CD8-positive, alpha-beta memory T cell (primary cell): ENCODE results near the gene TCEAL8. TPM values are rescaled to one million over a fixed set of nuclear protein-coding genes. Genes with fewer than 3 reads are reported as not detected.
"Not testable (repeated sequence)": the region's sequence is repeated elsewhere in the genome, so short reads cannot be mapped to it uniquely, and the experiment has no call there.

Experiments used
- CTCF ChIA-PET: fragments of 350-600 bp; sonication (Branson Sonifier 250); formaldehyde crosslinking; loops from one replicate; lab custom pipeline; 2021; ENCODE audit warnings: antibody characterized with exemption; lab: Charles Lee
- POLR2A ChIA-PET: fragments of 350-600 bp; sonication (Branson Sonifier 250); formaldehyde crosslinking; loops from one replicate; lab custom pipeline; 2021; ENCODE audit warnings: antibody characterized with exemption; lab: Charles Lee
- DNase-seq, 5 donors: peaks; one replicate each; pipeline versions ENCODE4 v3.0.0 to v3.0.0-alpha.2; 2020 to 2022; ENCODE audit warnings: mixed read lengths in 1 of 5
- H3K27ac ChIP-seq: one replicate; pipeline ENCODE4 v1.7.0; 2013; ENCODE audit warnings: low read depth, mild to moderate bottlenecking, low read length, moderate library complexity
- H3K27me3 ChIP-seq: 2 replicates; pipeline ENCODE4 v1.7.0; 2013; ENCODE audit warnings: low read length, mild to moderate bottlenecking; ENCODE audit not compliant: insufficient read depth, poor library complexity, severe bottlenecking
- H3K36me3 ChIP-seq: 2 replicates; pipeline ENCODE4 v1.7.0; 2013; ENCODE audit warnings: mild to moderate bottlenecking, low read length, moderate library complexity; ENCODE audit not compliant: insufficient read depth
- H3K4me1 ChIP-seq: 2 replicates; pipeline ENCODE4 v1.7.0; 2013; ENCODE audit warnings: mild to moderate bottlenecking, low read length, moderate library complexity; ENCODE audit not compliant: insufficient read depth
- H3K4me3 ChIP-seq: 2 replicates; pipeline ENCODE4 v1.7.0; 2013; ENCODE audit warnings: mild to moderate bottlenecking, low read length
- H3K9me3 ChIP-seq: 2 replicates; pipeline ENCODE4 v1.7.0; 2013; ENCODE audit warnings: mild to moderate bottlenecking, low read length
- H3K27ac Mint-ChIP-seq, 8 donors: one replicate each; pipeline ENCODE4 v1.8.0; 2020 to 2021; ENCODE audit warnings: mixed read lengths in 8 of 8, mild to moderate bottlenecking in 6 of 8, inconsistent platforms in 3 of 8, moderate library complexity in 3 of 8
- H3K27me3 Mint-ChIP-seq, 2 donors: one replicate each; pipeline ENCODE4 v1.8.0; 2020 to 2021; ENCODE audit warnings: mixed read lengths in 2 of 2, mild to moderate bottlenecking in 1 of 2, moderate library complexity in 1 of 2
- H3K36me3 Mint-ChIP-seq, 3 donors: one replicate each; pipeline ENCODE4 v1.8.0; 2020 to 2021; ENCODE audit warnings: mixed read lengths in 3 of 3, inconsistent platforms in 1 of 3, mild to moderate bottlenecking in 1 of 3
- H3K4me1 Mint-ChIP-seq, 3 donors: one replicate each; pipeline ENCODE4 v1.8.0; 2020 to 2021; ENCODE audit warnings: mixed read lengths in 3 of 3, inconsistent platforms in 1 of 3, mild to moderate bottlenecking in 1 of 3
- H3K4me3 Mint-ChIP-seq, 7 donors: one replicate each; pipeline ENCODE4 v1.8.0; 2020 to 2021; ENCODE audit warnings: mixed read lengths in 7 of 7, mild to moderate bottlenecking in 6 of 7, moderate library complexity in 4 of 7, inconsistent platforms in 2 of 7
- H3K9me3 Mint-ChIP-seq, 5 donors: one replicate each; pipeline ENCODE4 v1.8.0; 2020 to 2022; ENCODE audit warnings: mixed read lengths in 5 of 5, mild to moderate bottlenecking in 3 of 5, moderate library complexity in 2 of 5, inconsistent platforms in 1 of 5
- polyA plus RNA-seq: library from polyadenylated mRNA; unstranded; fragments of 300-500 nt; fragmentation: Illumina TruSeq; gene quantifications from one replicate; pipeline ENCODE4 v1.2.3, GENCODE V29; 2021
- total RNA-seq, 2 experiments: library from RNA; stranded (reverse); gene quantifications; one replicate each; pipeline ENCODE4 v1.2.3, GENCODE V29; 2021

Gene TCEAL8
- total and polyA plus RNA-seq, 3 experiments from 2014 or later = 25.7 to 56.3 (median 26.4) TPM

DNA sequence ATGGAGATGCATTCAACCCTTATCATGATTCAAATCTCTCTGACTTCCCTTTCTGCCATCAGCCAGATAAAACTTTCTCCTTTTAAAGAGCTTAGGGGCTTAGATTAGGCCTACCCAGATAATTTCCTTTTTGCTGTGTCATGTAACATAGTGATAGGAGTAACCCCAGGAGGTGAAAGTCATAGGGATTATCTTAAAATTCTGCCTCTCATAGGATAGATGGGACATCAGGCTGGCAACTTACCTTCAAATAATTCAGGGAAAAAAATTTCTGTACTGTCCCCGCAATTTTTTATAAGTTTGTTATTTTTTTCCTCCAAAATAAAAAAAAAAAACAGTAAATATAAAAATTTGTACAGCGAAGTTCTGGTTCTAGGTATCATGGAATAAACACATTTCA, 19.3 kb downstream of the TCEAL8 start:
- H3K27ac Mint-ChIP-seq, H3K9me3 Mint-ChIP-seq, DNase-seq, CTCF ChIA-PET, POLR2A ChIA-PET, H3K36me3 Mint-ChIP-seq, H3K4me1 ChIP-seq, H3K36me3 ChIP-seq, H3K27me3 ChIP-seq, H3K9me3 ChIP-seq, H3K27ac ChIP-seq, H3K4me3 ChIP-seq, H3K4me1 Mint-ChIP-seq, H3K4me3 Mint-ChIP-seq: not testable (repeated sequence)
- H3K27me3 Mint-ChIP-seq = peaks cover 0 to 13% of the 10 kb centered on the region in 2 donors

DNA sequence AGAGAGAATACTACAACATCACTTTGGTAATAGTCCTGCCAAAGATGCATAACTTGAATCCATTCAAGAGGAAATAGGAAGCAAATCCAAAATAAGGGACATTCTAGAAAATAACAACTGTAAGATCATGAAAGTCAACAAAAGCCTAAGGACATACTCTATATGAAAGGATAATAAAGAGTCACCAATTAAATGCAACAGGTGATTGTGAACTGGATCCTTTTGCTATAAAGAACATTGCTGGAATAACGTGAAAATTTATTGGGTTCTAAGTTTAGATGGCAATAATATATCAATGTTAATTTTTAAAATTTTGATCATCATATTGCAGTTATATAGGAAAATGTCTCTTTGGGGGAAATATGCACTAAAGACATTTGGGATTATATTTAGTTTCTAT, 20.1 kb downstream of the TCEAL8 start:
- Histone ChIP-seq H3K27me3 (no peaks in the 10 kb centered on the region), H3K36me3 (no peaks in the 10 kb centered on the region)
- H3K4me1 Mint-ChIP-seq = no peaks in the 10 kb centered on the region

GRCh38 chrX:103233263-103233662, 21.7 kb downstream of the TCEAL8 start:
- H3K4me3 ChIP-seq = no peak overlapping the region
- Mint-ChIP-seq H3K4me1 (no peaks in the 10 kb centered on the region), H3K36me3 (no peaks in the 10 kb centered on the region), H3K4me3 (no peak overlapping the region), H3K27me3 (peaks cover 3 to 13% of the 10 kb centered on the region in 2 donors), H3K27ac (no peak overlapping the region), H3K9me3 (no peaks in the 10 kb centered on the region)
- H3K9me3 ChIP-seq = no peaks in the 10 kb centered on the region
- H3K4me1 ChIP-seq = no peaks in the 10 kb centered on the region
- POLR2A ChIA-PET = no interaction called here
- H3K36me3 ChIP-seq = no peaks in the 10 kb centered on the region
- H3K27ac ChIP-seq = no peak overlapping the region
- no peaks in the 10 kb centered on the region for H3K27me3 ChIP-seq
- DNase-seq = no peak
- CTCF ChIA-PET = no interaction called here

More for the DNA sequence above, 20.1 kb downstream of the TCEAL8 start:
- H3K4me1 ChIP-seq = no peaks in the 10 kb centered on the region
- H3K9me3 ChIP-seq = no peaks in the 10 kb centered on the region
- DNase-seq = no peak
- no peaks in the 10 kb centered on the region for H3K36me3 Mint-ChIP-seq
- H3K27ac ChIP-seq = no peak overlapping the region
- H3K27me3 Mint-ChIP-seq = peaks cover 2 to 13% of the 10 kb centered on the region in 2 donors
- no peaks in the 10 kb centered on the region for H3K9me3 Mint-ChIP-seq
- H3K4me3 ChIP-seq = no peak overlapping the region
- CTCF ChIA-PET = no interaction called here
- no peak overlapping the region for H3K27ac Mint-ChIP-seq
- POLR2A ChIA-PET = no interaction called here
- no peak overlapping the region for H3K4me3 Mint-ChIP-seq

- H3K27ac Mint-ChIP-seq, DNase-seq, H3K4me1 Mint-ChIP-seq, H3K27ac ChIP-seq, H3K4me1 ChIP-seq, H3K9me3 ChIP-seq, POLR2A ChIA-PET, H3K27me3 ChIP-seq, H3K36me3 ChIP-seq, CTCF ChIA-PET, H3K4me3 Mint-ChIP-seq, H3K36me3 Mint-ChIP-seq, H3K9me3 Mint-ChIP-seq, H3K4me3 ChIP-seq: not testable (repeated sequence)
- peaks cover 4 to 26% of the 10 kb centered on the region in 2 donors for H3K27me3 Mint-ChIP-seq
Measured at GRCh38 chrX:103225918-103226317, 29.0 kb downstream of the TCEAL8 start.

- POLR2A ChIA-PET = no interaction called here
- Mint-ChIP-seq H3K27ac (no peak overlapping the region), H3K27me3 (peaks cover 10 to 31% of the 10 kb centered on the region in 2 donors), H3K9me3 (no peaks in the 10 kb centered on the region), H3K4me1 (peaks cover 2 to 11% (median 5%) of the 10 kb centered on the region in 3 donors), H3K36me3 (peaks cover 0 to 10% (median 3%) of the 10 kb centered on the region in 3 donors), H3K4me3 (no peak overlapping the region)
- DNase-seq = no peak
- Histone ChIP-seq H3K27ac (no peak overlapping the region), H3K4me3 (no peak overlapping the region), H3K27me3 (no peaks in the 10 kb centered on the region), H3K36me3 (no peaks in the 10 kb centered on the region), H3K4me1 (no peaks in the 10 kb centered on the region), H3K9me3 (no peaks in the 10 kb centered on the region)
- CTCF ChIA-PET = no interaction called here
Measured at GRCh38 chrX:103220511-103221323, 34.2 kb downstream of the TCEAL8 start.

- POLR2A ChIA-PET = interaction anchor here (0.8 to 1.0 kb wide), 2 partner anchors 33 to 40 kb away, joined by 3 to 4 read pairs; partner anchors contain the start of gene TCEAL8
- H3K9me3 Mint-ChIP-seq = no peaks in the 10 kb centered on the region
- peak overlapping the region; percentile 70 to 90 (median 77) for H3K4me3 Mint-ChIP-seq
- peak; percentile 6 to 70 (median 44) for DNase-seq
- H3K4me3 ChIP-seq = peak overlapping the region; percentile 53
- H3K36me3 Mint-ChIP-seq = peaks cover 0 to 10% (median 3%) of the 10 kb centered on the region in 3 donors
- CTCF ChIA-PET = no interaction called here
- no peaks in the 10 kb centered on the region for H3K27me3 ChIP-seq
- H3K27me3 Mint-ChIP-seq = peaks cover 8 to 12% of the 10 kb centered on the region in 2 donors
- peaks cover 5 to 19% (median 11%) of the 10 kb centered on the region in 3 donors for H3K4me1 Mint-ChIP-seq
- peak overlapping the region in 7 of 8 donors; percentile 33 to 90 (median 68) for H3K27ac Mint-ChIP-seq
- peaks cover 4% of the 10 kb centered on the region for H3K4me1 ChIP-seq
- no peaks in the 10 kb centered on the region for H3K9me3 ChIP-seq
- no peaks in the 10 kb centered on the region for H3K36me3 ChIP-seq
- H3K27ac ChIP-seq = peak overlapping the region; percentile 86
Measured at GRCh38 chrX:103215425-103215991, 39.4 kb downstream of the TCEAL8 start.

DNA sequence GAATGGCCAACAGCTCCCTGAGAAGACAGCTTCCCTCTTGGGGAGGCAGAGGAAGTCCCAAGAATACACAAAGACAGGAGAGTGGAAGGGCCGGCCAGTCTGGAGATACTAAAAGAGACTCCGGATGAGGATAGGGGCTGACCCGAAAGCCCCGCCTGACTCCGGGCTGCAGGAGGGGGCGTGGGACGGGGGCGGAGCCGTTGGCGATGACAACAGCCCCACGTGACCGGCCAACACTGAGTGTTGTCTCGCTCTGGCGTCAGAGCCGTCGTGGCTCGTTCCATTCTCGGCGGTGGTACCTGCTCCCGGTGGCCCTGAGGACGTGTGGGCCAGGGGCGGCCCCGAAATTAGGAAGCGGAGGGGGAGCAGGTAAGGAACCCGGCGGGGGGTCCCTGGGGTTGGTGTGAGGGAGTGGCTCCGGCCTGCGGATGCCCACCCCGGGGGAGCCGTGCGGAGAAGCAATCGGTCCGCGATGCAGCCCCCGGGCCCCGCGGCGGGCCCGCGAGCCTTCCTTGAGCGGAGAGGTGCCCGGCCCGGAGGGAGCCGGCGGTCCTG, 40.0 kb downstream of the TCEAL8 start, which contains the start of gene BEX4:
TSS of gene BEX4 (plus strand) at position 239 of the 555 bp plus-strand sequence. CDS start 1,046 bp downstream, outside the sequence.
- peak within 1 kb of the TSS; percentile 80 to 94 (median 86) for H3K4me3 Mint-ChIP-seq
- Histone ChIP-seq H3K4me3 (peak within 1 kb of the TSS; percentile 53), H3K27ac (peak within 1 kb of the TSS; percentile 86), H3K36me3 (no peaks in the 10 kb centered on the region), H3K27me3 (no peaks in the 10 kb centered on the region), H3K4me1 (peaks cover 4% of the 10 kb centered on the region), H3K9me3 (no peaks in the 10 kb centered on the region)
- peak within 1 kb of the TSS; percentile 88 to 97 (median 90) for H3K27ac Mint-ChIP-seq
- H3K36me3 Mint-ChIP-seq = peaks cover 0 to 10% (median 3%) of the 10 kb centered on the region in 3 donors
- peaks cover 8 to 12% of the 10 kb centered on the region in 2 donors for H3K27me3 Mint-ChIP-seq
- ChIA-PET CTCF (no interaction called here), POLR2A (interaction anchor here (0.8 to 1.0 kb wide), 2 partner anchors 34 to 40 kb away, joined by 3 to 4 read pairs; partner anchors contain the start of gene TCEAL8)
- peaks cover 5 to 19% (median 11%) of the 10 kb centered on the region in 3 donors for H3K4me1 Mint-ChIP-seq
- DNase-seq = peak; percentile 68 to 88 (median 78)
- H3K9me3 Mint-ChIP-seq = no peaks in the 10 kb centered on the region
